HEK293 (cell line): ENCODE results near the gene NAPSA.
A peak's percentile ranks its signal among the peaks of the same experiment; 100 is the strongest.

ENCODE experiments used
- CTCF ChIA-PET: fragments of 350-600 bp; formaldehyde crosslinking; extraction: SDS; loops from one replicate; lab custom pipeline; 2021; ENCODE audit warnings: antibody characterized with exemption; lab: Yijun Ruan, JAX
- POLR2A ChIA-PET: fragments of 300-600 bp; formaldehyde crosslinking; extraction: SDS; loops from one replicate; lab custom pipeline; 2020; ENCODE audit warnings: antibody characterized with exemption, inconsistent platforms; lab: Yijun Ruan, JAX
- H3K27ac ChIP-seq: fragments of 200-500 bp; sonication (Bioruptor generic); 2 replicates; pipeline ENCODE4 v1.5.1; 2014; ENCODE audit warnings: low read depth, low read length, control low read depth, inconsistent platforms; ENCODE audit errors: extremely low read depth
- H3K36me3 ChIP-seq, 2 experiments: fragments of 200-500 bp in 1 of 2; sonication (Bioruptor generic) in 1 of 2; 1 replicate in 1 of 2; 2 replicates in 1 of 2; pipeline ENCODE4 v1.5.1; 2014 to 2017; ENCODE audit warnings: inconsistent platforms in 2 of 2, low read length in 2 of 2; ENCODE audit not compliant: control insufficient read depth in 2 of 2, insufficient read depth in 1 of 2
- H3K4me1 ChIP-seq: fragments of 200-500 bp; sonication (Bioruptor generic); 2 replicates; pipeline ENCODE4 v1.5.1; 2014; ENCODE audit warnings: mild to moderate bottlenecking, low read length, inconsistent platforms; ENCODE audit not compliant: control insufficient read depth, insufficient read depth
- H3K4me3 ChIP-seq: 2 replicates; pipeline ENCODE4 v1.5.1; 2011; ENCODE audit warnings: low read depth, mild to moderate bottlenecking, control low read depth, low read length, moderate library complexity
- H3K9me3 ChIP-seq: fragments of 200-500 bp; sonication (Bioruptor generic); 2 replicates; pipeline ENCODE4 v1.5.1; 2014; ENCODE audit warnings: low read depth, low read length, inconsistent platforms; ENCODE audit not compliant: control insufficient read depth, insufficient read depth
- GLIS1 ChIP-seq: fragments of 450-650 bp; formaldehyde crosslinking; IDR thresholded peaks from 2 replicates; pipeline ENCODE4 v1.5.1; 2016; ENCODE audit warnings: missing biosample characterization, missing genetic modification characterization
- GLIS2 ChIP-seq: fragments of 450-650 bp; formaldehyde crosslinking; IDR thresholded peaks from 2 replicates; pipeline ENCODE4 v1.5.1; 2016; ENCODE audit warnings: missing biosample characterization, missing genetic modification characterization
- IKZF3 ChIP-seq: fragments of 450-650 bp; IDR thresholded peaks from 2 replicates; pipeline ENCODE4 v1.5.0; 2018; ENCODE audit warnings: missing biosample characterization, mild to moderate bottlenecking, missing genetic modification characterization, moderate library complexity
- INSM2 ChIP-seq: fragments of 450-650 bp; formaldehyde crosslinking; IDR thresholded peaks from 2 replicates; pipeline ENCODE4 v1.5.1; 2016; ENCODE audit warnings: missing biosample characterization, missing genetic modification characterization
- KLF17 ChIP-seq: fragments of 450-650 bp; formaldehyde crosslinking; IDR thresholded peaks from 2 replicates; pipeline ENCODE4 v1.5.1; 2016; ENCODE audit warnings: missing biosample characterization, missing genetic modification characterization
- KLF9 ChIP-seq: fragments of 450-650 bp; formaldehyde crosslinking; IDR thresholded peaks from 2 replicates; pipeline ENCODE4 v1.5.1; 2016; ENCODE audit warnings: missing biosample characterization, missing genetic modification characterization, low read depth
- PRDM4 ChIP-seq: fragments of 450-650 bp; formaldehyde crosslinking; IDR thresholded peaks from 2 replicates; pipeline ENCODE4 v1.5.1; 2017; ENCODE audit warnings: missing biosample characterization, missing genetic modification characterization
- REST ChIP-seq: fragments of 450-650 bp; formaldehyde crosslinking; IDR thresholded peaks from 2 replicates; pipeline ENCODE4 v1.5.1; 2016; ENCODE audit warnings: missing biosample characterization, missing genetic modification characterization
- SP2 ChIP-seq: fragments of 450-650 bp; formaldehyde crosslinking; IDR thresholded peaks from 2 replicates; pipeline ENCODE4 v1.5.1; 2016; ENCODE audit warnings: missing biosample characterization, missing genetic modification characterization
- TRIM28 ChIP-seq: IDR thresholded peaks from 2 replicates; pipeline ENCODE4 v1.6.1; 2011; ENCODE audit warnings: low read length, control low read depth, borderline replicate concordance
- ZBTB20 ChIP-seq: fragments of 450-650 bp; formaldehyde crosslinking; IDR thresholded peaks from 2 replicates; pipeline ENCODE4 v1.5.1; 2016; ENCODE audit warnings: missing biosample characterization, missing genetic modification characterization
- ZFP3 ChIP-seq: fragments of 450-650 bp; formaldehyde crosslinking; IDR thresholded peaks from 2 replicates; pipeline ENCODE4 v1.5.1; 2016; ENCODE audit warnings: low read depth, missing biosample characterization, missing genetic modification characterization
- ZNF155 ChIP-seq: fragments of 450-650 bp; formaldehyde crosslinking; IDR thresholded peaks from 2 replicates; pipeline ENCODE4 v1.5.1; 2016; ENCODE audit warnings: missing biosample characterization, missing genetic modification characterization
- ZNF223 ChIP-seq: fragments of 450-650 bp; formaldehyde crosslinking; IDR thresholded peaks from 2 replicates; pipeline ENCODE4 v1.5.1; 2016; ENCODE audit warnings: missing biosample characterization, missing genetic modification characterization
- ZNF335 ChIP-seq: fragments of 450-650 bp; formaldehyde crosslinking; conservative IDR thresholded peaks from 2 replicates; pipeline ENCODE4 v1.5.1; 2016; ENCODE audit warnings: missing biosample characterization, missing genetic modification characterization
- ZNF350 ChIP-seq: fragments of 450-650 bp; formaldehyde crosslinking; IDR thresholded peaks from 2 replicates; pipeline ENCODE4 v1.5.0; 2017; ENCODE audit warnings: missing biosample characterization, mild to moderate bottlenecking, missing genetic modification characterization
- ZNF362 ChIP-seq: fragments of 450-650 bp; formaldehyde crosslinking; IDR thresholded peaks from 2 replicates; pipeline ENCODE4 v1.5.1; 2016; ENCODE audit warnings: missing biosample characterization, missing genetic modification characterization
- ZNF37A ChIP-seq: fragments of 450-650 bp; IDR thresholded peaks from 2 replicates; pipeline ENCODE4 v1.5.1; 2018; ENCODE audit warnings: missing biosample characterization, missing genetic modification characterization
- ZNF394 ChIP-seq: fragments of 450-650 bp; formaldehyde crosslinking; IDR thresholded peaks from 2 replicates; pipeline ENCODE4 v1.5.1; 2016; ENCODE audit warnings: missing biosample characterization, missing genetic modification characterization, mild to moderate bottlenecking, moderate library complexity, borderline replicate concordance
- ZNF404 ChIP-seq: fragments of 450-650 bp; formaldehyde crosslinking; IDR thresholded peaks from 2 replicates; pipeline ENCODE4 v1.5.1; 2017; ENCODE audit warnings: missing biosample characterization, missing genetic modification characterization
- ZNF548 ChIP-seq: fragments of 450-650 bp; formaldehyde crosslinking; IDR thresholded peaks from 2 replicates; pipeline ENCODE4 v1.5.1; 2016; ENCODE audit warnings: missing biosample characterization, missing genetic modification characterization
- ZNF76 ChIP-seq: fragments of 450-650 bp; formaldehyde crosslinking; IDR thresholded peaks from 2 replicates; pipeline ENCODE4; 2016; ENCODE audit warnings: low read depth, missing biosample characterization, missing genetic modification characterization, borderline replicate concordance
- ZNF837 ChIP-seq: fragments of 450-650 bp; formaldehyde crosslinking; IDR thresholded peaks from 2 replicates; pipeline ENCODE4 v1.5.1; 2016; ENCODE audit warnings: missing biosample characterization, missing genetic modification characterization
- ZSCAN16 ChIP-seq: fragments of 450-650 bp; formaldehyde crosslinking; IDR thresholded peaks from 2 replicates; pipeline ENCODE4 v1.5.1; 2016; ENCODE audit warnings: missing biosample characterization, missing genetic modification characterization
- ZSCAN30 ChIP-seq: fragments of 450-650 bp; IDR thresholded peaks from 2 replicates; pipeline ENCODE4 v1.5.1; 2018; ENCODE audit warnings: missing biosample characterization, mild to moderate bottlenecking, missing genetic modification characterization, moderate library complexity

The NAPSA gene

GRCh38 chr19:50314724-50315708 lies 50.4 kb downstream of the NAPSA start (continued):
- TF ChIP-seq ZNF155 = no peak
- no peak for TF ChIP-seq GLIS2 (tag by site-specific recombination)
- no peak for TF ChIP-seq ZSCAN30
- no peak for TF ChIP-seq TRIM28
- TF ChIP-seq KLF17 = no peak
- TF ChIP-seq INSM2 (tag by site-specific recombination) = no peak
- no peak for TF ChIP-seq ZNF37A
- TF ChIP-seq KLF9 = no peak
- TF ChIP-seq ZNF404 (tag by site-specific recombination) = no peak
- TF ChIP-seq ZNF837 = no peak
- TF ChIP-seq ZNF350 = no peak
- TF ChIP-seq ZNF335 (tag by site-specific recombination) = no peak
- TF ChIP-seq ZNF362 = no peak
- no peak for TF ChIP-seq ZNF223 (tag by site-specific recombination)
- TF ChIP-seq PRDM4 (tag by site-specific recombination) = no peak

GRCh38 chr19:50313812-50314536 lies 51.5 kb downstream of the NAPSA start:
- H3K4me1 ChIP-seq = peaks cover 9% of the 10 kb centered on the region
- CTCF ChIA-PET = interaction anchor here (0.6 to 1.1 kb wide), 2 partner anchors 10 to 50 kb away, joined by 3 to 4 read pairs; no protein-coding TSS in a partner anchor
- H3K9me3 ChIP-seq = no peaks in the 10 kb centered on the region
- POLR2A ChIA-PET = interaction anchor here (0.8 to 1.1 kb wide), 2 partner anchors 15 to 111 kb away, joined by 4 to 5 read pairs; partner anchors contain the start of gene KCNC3
- H3K36me3 ChIP-seq = no peaks in the 10 kb centered on the region
- H3K27ac ChIP-seq = no peak overlapping the region
- H3K4me3 ChIP-seq = no peak overlapping the region
- TF ChIP-seq ZNF76 = peak; percentile 65; the same call in 1 of the 2 replicates
- TF ChIP-seq SP2 (tag by site-specific recombination) = 0 out of 2 replicates have a peak, but pooled peaks have one; percentile 25
- TF ChIP-seq ZNF548 (tag by site-specific recombination) = no peak
- no peak for TF ChIP-seq IKZF3 (tag by site-specific recombination)
- no peak for TF ChIP-seq ZNF394 (tag by site-specific recombination)
- peak; percentile 37 for TF ChIP-seq GLIS2 (tag by site-specific recombination)
- TF ChIP-seq GLIS1 (tag by site-specific recombination) = peak; percentile 48
- no peak for TF ChIP-seq ZFP3 (tag by site-specific recombination)
- TF ChIP-seq ZSCAN16 (tag by site-specific recombination) = no peak
- no peak for TF ChIP-seq REST (tag by site-specific recombination)
- TF ChIP-seq ZBTB20 = no peak
